SK-N-SH (cell line): Measurements from ENCODE around the gene PKP4. TPM values are rescaled to one million over a fixed set of nuclear protein-coding genes. Genes with fewer than 3 reads are reported as not detected.

ENCODE experiments used
- CTCF ChIA-PET: fragments of 300-600, 350-600 bp; formaldehyde crosslinking; extraction: SDS; loops from one replicate; lab custom pipeline; 2021; lab: Yijun Ruan, JAX
- POLR2A ChIA-PET: fragments of 350-600 bp; sonication (Branson Sonifier 250); formaldehyde crosslinking; extraction: SDS; loops from one replicate; lab custom pipeline; 2020; ENCODE audit warnings: antibody characterized with exemption, inconsistent platforms; lab: Yijun Ruan, JAX
- DNase-seq: peaks from one replicate; pipeline ENCODE4 v3.0.0; 2012
- H2AFZ ChIP-seq: fragments of 200-600 bp; sonication (generic); 2 replicates; pipeline ENCODE4 v1.8.1; 2016; ENCODE audit warnings: antibody characterized with exemption, mild to moderate bottlenecking, low read depth
- H3F3A ChIP-seq: fragments of 200-600 bp; sonication (generic); replicated peaks from 2 replicates; pipeline ENCODE3; 2016; ENCODE audit warnings: antibody characterized with exemption, mild to moderate bottlenecking; ENCODE audit not compliant: insufficient read depth
- H3K27ac ChIP-seq, 2 experiments: fragments of 200-500 bp in 1 of 2; fragments of 200-600 bp in 1 of 2; sonication (Bioruptor generic) in 1 of 2; sonication (generic), shearing (Covaris generic) in 1 of 2; 2 replicates each; pipeline versions ENCODE4 v1.5.1 to v1.6.1; 2014 to 2016; ENCODE audit warnings: low read depth in 2 of 2, inconsistent platforms in 1 of 2, low read length in 1 of 2, mild to moderate bottlenecking in 1 of 2, mixed read lengths in 1 of 2
- H3K27me3 ChIP-seq: fragments of 200-600 bp; sonication (generic), shearing (Covaris generic); 2 replicates; pipeline ENCODE4 v1.6.1; 2016; ENCODE audit warnings: mixed run types; ENCODE audit not compliant: insufficient read depth
- H3K36me3 ChIP-seq, 2 experiments: fragments of 200-500 bp in 1 of 2; fragments of 200-600 bp in 1 of 2; sonication (Bioruptor generic) in 1 of 2; sonication (generic) in 1 of 2; replicated peaks in 1 of 2; 2 replicates each; pipeline versions ENCODE3 to v1.5.1; 2014 to 2016; ENCODE audit warnings: low read length in 1 of 2, mild to moderate bottlenecking in 1 of 2; ENCODE audit not compliant: insufficient read depth in 2 of 2, control insufficient read depth in 1 of 2
- H3K4me1 ChIP-seq, 2 experiments: fragments of 200-500 bp in 1 of 2; fragments of 200-600 bp in 1 of 2; sonication (Bioruptor generic) in 1 of 2; sonication (generic), shearing (Covaris generic) in 1 of 2; 2 replicates each; pipeline versions ENCODE4 v1.5.1 to v1.6.1; 2014 to 2016; ENCODE audit warnings: low read depth in 1 of 2, low read length in 1 of 2, mixed run types in 1 of 2; ENCODE audit not compliant: insufficient read depth in 2 of 2, control insufficient read depth in 1 of 2
- H3K4me2 ChIP-seq: fragments of 200-600 bp; sonication (generic), shearing (Covaris generic); 2 replicates; pipeline ENCODE4 v1.6.1; 2017; ENCODE audit warnings: mixed run types
- H3K4me3 ChIP-seq, 2 experiments: fragments of 200-500 bp in 1 of 2; fragments of 200-600 bp in 1 of 2; sonication (Bioruptor generic) in 1 of 2; sonication (generic), shearing (Covaris generic) in 1 of 2; 2 replicates each; pipeline versions ENCODE4 v1.5.1 to v1.8.1; 2014 to 2016; ENCODE audit warnings: low read depth in 2 of 2, inconsistent platforms in 1 of 2, low read length in 1 of 2, mild to moderate bottlenecking in 1 of 2, mixed read lengths in 1 of 2, moderate library complexity in 1 of 2
- H3K79me2 ChIP-seq: fragments of 200-600 bp; sonication (generic); 2 replicates; pipeline ENCODE4 v1.8.1; 2017; ENCODE audit warnings: mild to moderate bottlenecking; ENCODE audit not compliant: insufficient read depth
- H3K9ac ChIP-seq: fragments of 200-600 bp; sonication (generic); 2 replicates; pipeline ENCODE4 v1.6.1; 2017; ENCODE audit warnings: mixed run types
- H3K9me2 ChIP-seq: fragments of 200-600 bp; sonication (generic); 2 replicates; pipeline ENCODE4 v1.6.1; 2017; ENCODE audit warnings: mixed run types
- H3K9me3 ChIP-seq: fragments of 200-600 bp; sonication (generic); 2 replicates; pipeline ENCODE4 v1.6.1; 2017; ENCODE audit warnings: mixed run types, mild to moderate bottlenecking, moderate library complexity
- H4K20me1 ChIP-seq: fragments of 200-600 bp; sonication (generic); 2 replicates; pipeline ENCODE4 v1.6.1; 2017; ENCODE audit warnings: mild to moderate bottlenecking, mixed run types; ENCODE audit not compliant: insufficient read depth
- CHD2 ChIP-seq: fragments of 150-350 bp; IDR thresholded peaks from 2 replicates; pipeline ENCODE4 v1.6.1; 2018; ENCODE audit warnings: low read length; ENCODE audit not compliant: partially characterized antibody
- EP300 ChIP-seq, 2 experiments: IDR thresholded peaks; 2 replicates each; pipeline versions ENCODE4 v1.4.0 to v1.6.1; 2012; ENCODE audit warnings: borderline replicate concordance in 1 of 2, low read depth in 1 of 2, low read length in 1 of 2
- FOSL2 ChIP-seq: IDR thresholded peaks from 2 replicates; pipeline ENCODE4 v1.4.0; 2012; ENCODE audit warnings: low read depth, mild to moderate bottlenecking, moderate library complexity, borderline replicate concordance
- FOXM1 ChIP-seq: IDR thresholded peaks from 2 replicates; pipeline ENCODE4 v1.4.0; 2012; ENCODE audit warnings: low read depth, mild to moderate bottlenecking
- IRF3 ChIP-seq: fragments of 150-350 bp; IDR thresholded peaks from 2 replicates; pipeline ENCODE4 v1.6.1; 2016; ENCODE audit warnings: mild to moderate bottlenecking, low read depth, low read length
- JUND ChIP-seq: IDR thresholded peaks from 2 replicates; pipeline ENCODE4 v1.4.0; 2012
- MEF2A ChIP-seq: IDR thresholded peaks from 2 replicates; pipeline ENCODE4 v1.4.0; 2012; ENCODE audit warnings: low read depth, borderline replicate concordance
- MXI1 ChIP-seq: IDR thresholded peaks from 2 replicates; pipeline ENCODE4 v1.6.1; 2012; ENCODE audit warnings: mild to moderate bottlenecking, low read depth, low read length, improper control_type of control experiment
- RFX5 ChIP-seq: IDR thresholded peaks from 2 replicates; pipeline ENCODE4 v1.6.1; 2012; ENCODE audit warnings: mild to moderate bottlenecking, improper control_type of control experiment, low read length
- RXRA ChIP-seq: IDR thresholded peaks from 2 replicates; pipeline ENCODE4 v1.4.0; 2012; ENCODE audit warnings: low read depth, mild to moderate bottlenecking, borderline replicate concordance
- SMC3 ChIP-seq: IDR thresholded peaks from 2 replicates; pipeline ENCODE4 v1.6.1; 2012; ENCODE audit warnings: low read depth, low read length, improper control_type of control experiment
- TAF1 ChIP-seq: IDR thresholded peaks from 2 replicates; pipeline ENCODE4 v1.6.1; 2012; ENCODE audit warnings: low read depth, mild to moderate bottlenecking, low read length, moderate library complexity, borderline replicate concordance
- TCF12 ChIP-seq: IDR thresholded peaks from 2 replicates; pipeline ENCODE4 v1.4.0; 2012
- USF2 ChIP-seq: fragments of 150-350 bp; IDR thresholded peaks from 2 replicates; pipeline ENCODE4 v1.6.1; 2017; ENCODE audit warnings: antibody characterized with exemption, low read length, low read depth, borderline replicate concordance
- YY1 ChIP-seq: IDR thresholded peaks from 2 replicates; pipeline ENCODE4 v1.4.0; 2012; ENCODE audit warnings: low read depth, mild to moderate bottlenecking
- ZBTB33 ChIP-seq: IDR thresholded peaks from 2 replicates; pipeline ENCODE4 v1.4.0; 2012; ENCODE audit warnings: low read depth, borderline replicate concordance
- WGBS: methylation state at CpG from one replicate; pipeline ENCODE4 v1.1.6; 2017; ENCODE audit warnings: low lambda C conversion rate; 5-methylcytosine and 5-hydroxymethylcytosine counted together
- polyA plus RNA-seq, 3 experiments: library from polyadenylated mRNA; depleted of rRNA; stranded (reverse); fragments of >200 nt; gene quantifications; 2 replicates each; pipeline ENCODE4 v1.2.3, GENCODE V29; 2012
- TF ChIP-seq, protein P1 (sequence below): IDR thresholded peaks from 2 replicates; pipeline ENCODE4 v1.4.0; 2012; ENCODE audit warnings: low read depth, borderline replicate concordance

Gene PKP4
- polyA plus RNA-seq, 1 of the 3 experiments (the other 2 are of a cell fraction) = 10.9 TPM

- Histone ChIP-seq H3K79me2 (no peaks in the 10 kb centered on the region), H3K27me3 (no peaks in the 10 kb centered on the region), H3K4me1 (peaks cover 0 to 6% of the 10 kb centered on the region in 2 experiments; a peak in 1 of 4 replicates), H3K9me2 (no peaks in the 10 kb centered on the region), H3K4me3 (no peak overlapping the region), H3F3A (no peaks in the 10 kb centered on the region), H3K27ac (no peak overlapping the region), H3K9me3 (no peaks in the 10 kb centered on the region), H3K36me3 (no peaks in the 10 kb centered on the region), H3K4me2 (no peak overlapping the region), H3K9ac (no peak overlapping the region), H4K20me1 (no peaks in the 10 kb centered on the region), H2AFZ (no peak overlapping the region)
- CTCF ChIA-PET = interaction anchor here (1.4 to 1.5 kb wide), 2 partner anchors 48 to 655 kb away, joined by 3 to 4 read pairs; no protein-coding TSS in a partner anchor
- no peak for TF ChIP-seq RXRA
- no peak for TF ChIP-seq TAF1
- TF ChIP-seq YY1 = no peak
- no peak for TF ChIP-seq MXI1
- no peak for TF ChIP-seq IRF3
- TF ChIP-seq, protein P1, sequence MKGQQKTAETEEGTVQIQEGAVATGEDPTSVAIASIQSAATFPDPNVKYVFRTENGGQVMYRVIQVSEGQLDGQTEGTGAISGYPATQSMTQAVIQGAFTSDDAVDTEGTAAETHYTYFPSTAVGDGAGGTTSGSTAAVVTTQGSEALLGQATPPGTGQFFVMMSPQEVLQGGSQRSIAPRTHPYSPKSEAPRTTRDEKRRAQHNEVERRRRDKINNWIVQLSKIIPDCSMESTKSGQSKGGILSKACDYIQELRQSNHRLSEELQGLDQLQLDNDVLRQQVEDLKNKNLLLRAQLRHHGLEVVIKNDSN = no peak
- TF ChIP-seq SMC3 = no peak
- no peak for TF ChIP-seq JUND
- TF ChIP-seq FOSL2 = no peak
- no peak for TF ChIP-seq FOXM1
- TF ChIP-seq ZBTB33 = no peak
- TF ChIP-seq USF2 = no peak
- TF ChIP-seq RFX5 = no peak
- TF ChIP-seq TCF12 = no peak
- no peak for TF ChIP-seq CHD2
- TF ChIP-seq EP300 (IDR thresholded peaks at IDR 0.05; ENCODE audit: borderline replicate concordance in 1 of 2, low read depth in 1 of 2, low read length in 1 of 2) = no peak
- no peak for TF ChIP-seq MEF2A
- POLR2A ChIA-PET = interaction anchor here (0.6 kb wide), 1 partner anchor 401 kb away, joined by 3 read pairs; no protein-coding TSS in a partner anchor
- DNase-seq = no peak
- WGBS = 82% methylated on average over 5 of the region's 5 CpGs
Measured at GRCh38 chr2:158689391-158689790, 232.6 kb downstream of the PKP4 start.
